Endothelial cell of umbilical vein (primary cell): Measurements from ENCODE around the gene MATN1. TPM values are rescaled to one million over a fixed set of nuclear protein-coding genes. Genes with fewer than 3 reads are reported as not detected.

ENCODE experiments used
- BruUV-seq: library from RNA; stranded (reverse); fragments of 400-500 nt; replicated peaks from 2 replicates; lab custom pipeline; 2021; lab: Mats Ljungman, UMichigan
- CTCF ChIA-PET: fragments of 300-600, 350-600 bp; sonication (Branson Sonifier 250); formaldehyde crosslinking; loops from one replicate; lab custom pipeline; 2021; ENCODE audit warnings: antibody characterized with exemption, inconsistent platforms; lab: Charles Lee
- POLR2A ChIA-PET: fragments of 300-600, 350-600 bp; sonication (Branson Sonifier 250); formaldehyde crosslinking; loops from one replicate; lab custom pipeline; 2021; ENCODE audit warnings: antibody characterized with exemption, inconsistent platforms; lab: Charles Lee
- DNase-seq: peaks from one replicate; pipeline ENCODE4 v3.0.0-alpha.2; 2011; ENCODE audit warnings: low read depth, low spot score
- FAIRE-seq: peaks from 2 replicates; lab custom pipeline; 2011; peaks lifted over from hg19 to GRCh38; lab: Jason Lieb, UNC
- H2AFZ ChIP-seq: 2 replicates; pipeline ENCODE4 v1.6.0; 2012; ENCODE audit warnings: low read depth, low read length, control low read depth, inconsistent platforms
- H3K27ac ChIP-seq: 2 replicates; pipeline ENCODE4 v1.5.1; 2011; ENCODE audit warnings: low read depth, mild to moderate bottlenecking, control low read depth, low read length, moderate library complexity; ENCODE audit not compliant: insufficient read depth
- H3K27me3 ChIP-seq, 2 experiments: 2 replicates each; pipeline versions ENCODE4 v1.6.0 to v1.6.1; 2011; ENCODE audit warnings: low read length in 2 of 2, mixed read lengths in 1 of 2; ENCODE audit not compliant: control insufficient read depth in 2 of 2, insufficient read depth in 2 of 2
- H3K36me3 ChIP-seq, 2 experiments: 2 replicates in 1 of 2; 3 replicates in 1 of 2; pipeline ENCODE4 v1.5.1; 2011; ENCODE audit warnings: low read length in 2 of 2, mild to moderate bottlenecking in 1 of 2, moderate library complexity in 1 of 2; ENCODE audit not compliant: control insufficient read depth in 2 of 2, insufficient read depth in 2 of 2; ENCODE audit errors: extremely low read depth in 1 of 2
- H3K4me1 ChIP-seq: 3 replicates; pipeline ENCODE4 v1.5.1; 2011; ENCODE audit warnings: mild to moderate bottlenecking, low read length; ENCODE audit not compliant: control insufficient read depth, insufficient read depth; ENCODE audit errors: extremely low read depth
- H3K4me2 ChIP-seq: 2 replicates; pipeline ENCODE4 v1.6.1; 2011; ENCODE audit warnings: low read length, control low read depth, mixed read lengths; ENCODE audit not compliant: insufficient read depth
- H3K4me3 ChIP-seq, 3 experiments: fragments of 200-600 bp in 1 of 3; sonication (generic), shearing (Covaris generic) in 1 of 3; replicated peaks in 1 of 3; 2 replicates each; pipeline ENCODE4 v1.5.1; 2011 to 2016; ENCODE audit warnings: control low read depth in 3 of 3, low read length in 3 of 3, mild to moderate bottlenecking in 2 of 3, inconsistent platforms in 1 of 3, low read depth in 1 of 3, moderate library complexity in 1 of 3; ENCODE audit not compliant: insufficient read depth in 1 of 3
- H3K79me2 ChIP-seq: 2 replicates; pipeline ENCODE4 v1.6.0; 2012; ENCODE audit warnings: low read length, inconsistent platforms; ENCODE audit not compliant: control insufficient read depth, insufficient read depth
- H3K9ac ChIP-seq: replicated peaks from 2 replicates; pipeline ENCODE3; 2011; ENCODE audit warnings: low read length, control low read depth; ENCODE audit not compliant: insufficient read depth; ENCODE audit errors: extremely low read depth
- H3K9me1 ChIP-seq: replicated peaks from 3 replicates; pipeline ENCODE4 v1.6.0; 2011; ENCODE audit warnings: mild to moderate bottlenecking, low read length; ENCODE audit not compliant: control insufficient read depth, insufficient read depth; ENCODE audit errors: extremely low read depth
- H3K9me3 ChIP-seq: replicated peaks from 2 replicates; pipeline ENCODE4 v1.5.1; 2012; ENCODE audit warnings: low read length, inconsistent platforms; ENCODE audit not compliant: control insufficient read depth, insufficient read depth
- H4K20me1 ChIP-seq: replicated peaks from 2 replicates; pipeline ENCODE3; 2011; ENCODE audit warnings: mild to moderate bottlenecking, low read length; ENCODE audit not compliant: control insufficient read depth, insufficient read depth; ENCODE audit errors: extremely low read depth
- EZH2 ChIP-seq: IDR thresholded peaks from 2 replicates; pipeline ENCODE4 v1.6.1; 2012; ENCODE audit warnings: borderline replicate concordance, low read depth, mild to moderate bottlenecking, moderate library complexity, low read length, inconsistent platforms; ENCODE audit not compliant: severe bottlenecking
- FOS ChIP-seq: IDR thresholded peaks from 2 replicates; pipeline ENCODE4 v1.6.1; 2011; ENCODE audit warnings: mild to moderate bottlenecking, low read length, moderate library complexity, borderline replicate concordance; ENCODE audit not compliant: insufficient read depth
- JUN ChIP-seq: IDR thresholded peaks from 2 replicates; pipeline ENCODE4 v1.6.1; 2011; ENCODE audit warnings: borderline replicate concordance, low read depth; ENCODE audit not compliant: insufficient read length, insufficient read depth
- MYC ChIP-seq: IDR thresholded peaks from one replicate; pipeline ENCODE4 v1.6.1; 2011; ENCODE audit warnings: mild to moderate bottlenecking, low read depth, low read length
- POLR2A ChIP-seq: IDR thresholded peaks from 2 replicates; pipeline ENCODE4 v1.6.1; 2012; ENCODE audit warnings: low read depth, mild to moderate bottlenecking, control low read depth, low read length
- POLR2AphosphoS5 ChIP-seq: IDR thresholded peaks from 2 replicates; pipeline ENCODE4 v1.6.1; 2012; ENCODE audit warnings: low read depth, mild to moderate bottlenecking, control low read depth, low read length, moderate library complexity; ENCODE audit not compliant: insufficient read depth
- dilution Hi-C: fragments of 300-500 bp; cut with MboI; formaldehyde crosslinking; loops from one replicate; pipeline ENCODE4 v1.15.0; 2019; ENCODE audit warnings: low sequenced_read_pairs; ENCODE audit not compliant: extremely low pct_ligation_motif_present
- intact Hi-C: fragments of 100-400 bp; cut with micrococcal nuclease; formaldehyde crosslinking; loops from one replicate; pipeline ENCODE4 v1.10.0; 2022
- polyA plus RNA-seq, 4 experiments: library from polyadenylated mRNA; depleted of rRNA in 3 of 4; stranded (reverse) in 3 of 4; unstranded in 1 of 4; fragments of >200 nt; gene quantifications; 2 replicates each; pipeline versions ENCODE4 v1.2.1 to v1.2.3, GENCODE V29; 2011 to 2012; ENCODE audit warnings: missing spikeins in 1 of 4
- total RNA-seq: library from RNA; stranded (reverse); gene quantifications from 2 replicates; pipeline ENCODE4 v1.2.3, GENCODE V29; 2021
- TF ChIP-seq, protein P1 (sequence below): IDR thresholded peaks from 2 replicates; pipeline ENCODE4 v1.6.1; 2011; ENCODE audit not compliant: insufficient read depth, insufficient read length

Gene MATN1
- total and polyA plus RNA-seq, 2 donors (not counting 3 experiments of a cell fraction or from before 2014, with no cell fraction given): 0.29 to 0.36 TPM

DNA sequence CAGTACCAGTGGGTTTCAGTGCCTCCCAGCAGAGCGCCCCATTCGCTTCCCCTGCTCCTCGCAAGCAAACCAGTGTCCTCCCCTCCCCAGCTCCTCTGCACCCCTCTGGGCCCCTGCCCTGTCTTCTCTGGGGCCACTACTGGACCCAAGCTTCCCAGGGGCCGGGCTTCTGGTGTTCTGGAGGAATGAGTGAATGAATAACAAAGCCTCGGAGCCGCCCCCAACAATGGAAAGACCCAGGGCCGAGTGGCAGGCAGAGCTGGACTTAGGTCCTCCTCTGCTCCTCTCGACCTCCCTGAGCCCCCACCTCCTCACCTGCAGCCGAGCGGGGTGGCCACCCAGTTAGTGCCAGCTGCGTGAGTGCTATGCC lies 37.6 kb downstream of the MATN1 start:
- ChIA-PET POLR2A (interaction anchor here (0.6 kb wide), 1 partner anchor 1436 kb away, joined by 3 read pairs; no protein-coding TSS in a partner anchor), CTCF (interaction anchor here (1.0 to 2.4 kb wide), 2 partner anchors 9 to 15 kb away, joined by 3 to 11 read pairs; no protein-coding TSS in a partner anchor)
- H3K9me1 ChIP-seq: no peaks in the 10 kb centered on the region
- BruUV-seq: no TSS peak
- no peaks in the 10 kb centered on the region for H3K4me1 ChIP-seq
- FAIRE-seq (no peak), DNase-seq (no peak)
- dilution Hi-C loops: no loop called here
- no peak overlapping the region for H3K27ac ChIP-seq
- TF ChIP-seq, protein P1, sequence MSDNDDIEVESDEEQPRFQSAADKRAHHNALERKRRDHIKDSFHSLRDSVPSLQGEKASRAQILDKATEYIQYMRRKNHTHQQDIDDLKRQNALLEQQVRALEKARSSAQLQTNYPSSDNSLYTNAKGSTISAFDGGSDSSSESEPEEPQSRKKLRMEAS: no peak
- no peak for TF ChIP-seq POLR2AphosphoS5
- TF ChIP-seq EZH2: no peak
- no peak for TF ChIP-seq POLR2A
- no peak for TF ChIP-seq JUN
- TF ChIP-seq FOS: no peak
- no peak for TF ChIP-seq MYC
- no peak overlapping the region for H3K4me2 ChIP-seq
- no peaks in the 10 kb centered on the region for H3K36me3 ChIP-seq
- H3K9me3 ChIP-seq: no peaks in the 10 kb centered on the region
- H4K20me1 ChIP-seq: no peaks in the 10 kb centered on the region
- H2AFZ ChIP-seq: no peak overlapping the region
- intact Hi-C loops: no loop called here
- peaks cover 26 to 27% of the 10 kb centered on the region in 2 experiments for H3K27me3 ChIP-seq
- H3K4me3 ChIP-seq: no peak overlapping the region
- no peak overlapping the region for H3K9ac ChIP-seq
- H3K79me2 ChIP-seq: no peaks in the 10 kb centered on the region
